Neural progenitor cell (in vitro differentiated cells): ENCODE data around the gene ZNF664. TPM values are rescaled to one million over a fixed set of nuclear protein-coding genes. Genes with fewer than 3 reads are reported as not detected.
A peak's percentile ranks its signal among the peaks of the same experiment; 100 is the strongest.

ENCODE experiments used
- DNase-seq: peaks from one replicate; pipeline ENCODE4 v3.0.0-alpha.2; 2016; ENCODE audit warnings: low spot score
- H2AFZ ChIP-seq: fragments of 200-600 bp; sonication (generic); replicated peaks from 2 replicates; pipeline ENCODE4 v1.6.1; 2016; ENCODE audit warnings: antibody characterized with exemption
- H3F3A ChIP-seq: fragments of 200-600 bp; sonication (generic); 2 replicates; pipeline ENCODE4 v1.6.1; 2016; ENCODE audit warnings: antibody characterized with exemption, low read depth
- H3K27ac ChIP-seq: fragments of 200-600 bp; sonication (generic); 2 replicates; pipeline ENCODE4 v1.5.1; 2016; ENCODE audit warnings: mild to moderate bottlenecking
- H3K27me3 ChIP-seq: fragments of 200-600 bp; sonication (generic); 2 replicates; pipeline ENCODE4 v1.6.1; 2016; ENCODE audit warnings: mild to moderate bottlenecking, moderate library complexity
- H3K36me3 ChIP-seq: fragments of 200-600 bp; sonication (generic); 2 replicates; pipeline ENCODE4 v1.5.1; 2016
- H3K4me1 ChIP-seq: fragments of 200-600 bp; sonication (generic); 2 replicates; pipeline ENCODE4 v1.6.1; 2016; ENCODE audit warnings: mixed run types
- H3K4me2 ChIP-seq: fragments of 200-600 bp; sonication (generic); 2 replicates; pipeline ENCODE4 v1.6.1; 2016
- H3K4me3 ChIP-seq: fragments of 200-600 bp; sonication (generic); 2 replicates; pipeline ENCODE4 v1.5.1; 2016
- H3K79me2 ChIP-seq: fragments of 200-600 bp; sonication (generic); 2 replicates; pipeline ENCODE4 v1.6.1; 2016; ENCODE audit warnings: low read depth
- H3K9ac ChIP-seq: fragments of 200-600 bp; sonication (generic); 2 replicates; pipeline ENCODE4 v1.6.1; 2016
- H3K9me3 ChIP-seq: fragments of 200-600 bp; sonication (generic); 2 replicates; pipeline ENCODE4 v1.5.1; 2016; ENCODE audit warnings: low read depth
- H4K20me1 ChIP-seq: fragments of 200-600 bp; sonication (generic); 2 replicates; pipeline ENCODE4 v1.6.1; 2016; ENCODE audit warnings: low read depth
- H3K27ac Mint-ChIP-seq: 3 replicates; pipeline ENCODE4 v1.8.0; 2021; ENCODE audit warnings: mixed read lengths
- H3K27me3 Mint-ChIP-seq: 2 replicates; pipeline ENCODE4 v1.8.0; 2022; ENCODE audit warnings: low read depth, mild to moderate bottlenecking, inconsistent platforms, moderate library complexity, mixed read lengths; ENCODE audit not compliant: insufficient read depth
- H3K36me3 Mint-ChIP-seq: 3 replicates; pipeline ENCODE4 v1.8.0; 2021; ENCODE audit warnings: mixed read lengths
- H3K4me1 Mint-ChIP-seq: 3 replicates; pipeline ENCODE4 v1.8.0; 2021; ENCODE audit warnings: mixed read lengths
- H3K4me3 Mint-ChIP-seq: 3 replicates; pipeline ENCODE4 v1.8.0; 2021; ENCODE audit warnings: mild to moderate bottlenecking, moderate library complexity, mixed read lengths
- H3K9me3 Mint-ChIP-seq: 3 replicates; pipeline ENCODE4 v1.8.0; 2020; ENCODE audit warnings: mixed read lengths
- EZH2 ChIP-seq: fragments of 200-600 bp; sonication (generic); IDR thresholded peaks from 2 replicates; pipeline ENCODE4 v1.6.1; 2017; ENCODE audit warnings: antibody characterized with exemption, mild to moderate bottlenecking, moderate library complexity
- EZH2phosphoT487 ChIP-seq: fragments of 200-600 bp; sonication (generic); IDR thresholded peaks from 2 replicates; pipeline ENCODE4 v1.6.1; 2017; ENCODE audit warnings: antibody characterized with exemption
- total RNA-seq: library from RNA; depleted of rRNA; stranded (reverse); fragments of >200 nt; gene quantifications from 2 replicates; pipeline ENCODE4 v1.2.3, GENCODE V29; 2015; ENCODE audit warnings: low replicate concordance
- TF ChIP-seq, protein P1 (sequence below): fragments of 200-600 bp; sonication (generic); IDR thresholded peaks from 2 replicates; pipeline ENCODE4 v1.5.1; 2017; ENCODE audit warnings: antibody characterized with exemption, mild to moderate bottlenecking

Gene ZNF664
- total RNA-seq, 1 donor from 2014 or later, result 172 TPM

DNA sequence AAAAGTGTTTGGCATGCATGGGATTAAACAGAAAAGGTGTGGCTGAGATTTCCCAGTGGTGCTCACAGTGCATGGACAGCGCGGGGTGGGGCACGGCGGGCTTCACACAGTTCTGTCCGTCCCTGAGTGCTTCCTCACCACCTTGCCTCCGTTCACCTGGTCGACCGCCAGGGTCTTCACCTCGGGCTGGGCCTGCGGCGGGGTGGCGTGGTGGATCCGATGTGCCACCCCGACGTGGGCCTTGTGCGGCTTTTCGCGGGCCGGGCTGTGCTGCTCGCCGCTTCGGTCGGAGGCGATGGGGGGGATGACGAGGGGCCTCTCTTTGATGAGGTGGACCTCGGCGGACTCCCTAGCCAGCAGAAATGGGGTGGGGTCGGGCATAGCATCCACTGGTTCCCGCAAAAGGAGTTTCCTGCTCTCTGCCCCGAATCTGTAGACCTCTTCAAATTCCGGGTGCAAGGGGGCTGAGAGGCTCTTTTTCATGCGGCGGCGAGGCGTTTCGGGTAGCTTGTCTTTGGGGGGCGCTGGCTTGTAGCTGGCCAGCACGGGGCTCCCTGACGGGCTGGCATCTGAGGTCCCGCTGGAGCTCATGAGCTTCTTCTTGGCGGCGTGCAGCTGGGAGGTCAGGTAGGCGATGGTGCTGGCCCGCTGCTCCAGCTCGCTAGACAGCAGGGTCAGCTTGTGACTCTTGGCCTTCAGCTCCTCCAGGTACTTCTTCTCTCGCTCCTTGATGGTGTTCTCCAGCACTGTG lies 35.9 kb upstream of the ZNF664 start:
- Mint-ChIP-seq H3K4me1 (no peaks in the 10 kb centered on the region), H3K9me3 (peaks cover 3% of the 10 kb centered on the region), H3K4me3 (no peak overlapping the region), H3K27ac (no peak overlapping the region), H3K36me3 (peaks cover 27% of the 10 kb centered on the region), H3K27me3 (peaks cover 5% of the 10 kb centered on the region)
- Histone ChIP-seq H3F3A (no peaks in the 10 kb centered on the region), H3K79me2 (no peaks in the 10 kb centered on the region), H3K36me3 (no peaks in the 10 kb centered on the region), H4K20me1 (peaks cover 3% of the 10 kb centered on the region), H3K9ac (no peak overlapping the region), H3K4me2 (no peak overlapping the region), H3K27me3 (peaks cover 5% of the 10 kb centered on the region), H3K9me3 (no peaks in the 10 kb centered on the region), H2AFZ (no peak overlapping the region), H3K4me3 (no peak overlapping the region), H3K4me1 (no peaks in the 10 kb centered on the region), H3K27ac (no peak overlapping the region)
- TF ChIP-seq EZH2 (no peak), EZH2phosphoT487 (no peak)
- TF ChIP-seq, protein P1, sequence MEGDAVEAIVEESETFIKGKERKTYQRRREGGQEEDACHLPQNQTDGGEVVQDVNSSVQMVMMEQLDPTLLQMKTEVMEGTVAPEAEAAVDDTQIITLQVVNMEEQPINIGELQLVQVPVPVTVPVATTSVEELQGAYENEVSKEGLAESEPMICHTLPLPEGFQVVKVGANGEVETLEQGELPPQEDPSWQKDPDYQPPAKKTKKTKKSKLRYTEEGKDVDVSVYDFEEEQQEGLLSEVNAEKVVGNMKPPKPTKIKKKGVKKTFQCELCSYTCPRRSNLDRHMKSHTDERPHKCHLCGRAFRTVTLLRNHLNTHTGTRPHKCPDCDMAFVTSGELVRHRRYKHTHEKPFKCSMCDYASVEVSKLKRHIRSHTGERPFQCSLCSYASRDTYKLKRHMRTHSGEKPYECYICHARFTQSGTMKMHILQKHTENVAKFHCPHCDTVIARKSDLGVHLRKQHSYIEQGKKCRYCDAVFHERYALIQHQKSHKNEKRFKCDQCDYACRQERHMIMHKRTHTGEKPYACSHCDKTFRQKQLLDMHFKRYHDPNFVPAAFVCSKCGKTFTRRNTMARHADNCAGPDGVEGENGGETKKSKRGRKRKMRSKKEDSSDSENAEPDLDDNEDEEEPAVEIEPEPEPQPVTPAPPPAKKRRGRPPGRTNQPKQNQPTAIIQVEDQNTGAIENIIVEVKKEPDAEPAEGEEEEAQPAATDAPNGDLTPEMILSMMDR, result no peak
- DNase-seq, result no peak

DNA sequence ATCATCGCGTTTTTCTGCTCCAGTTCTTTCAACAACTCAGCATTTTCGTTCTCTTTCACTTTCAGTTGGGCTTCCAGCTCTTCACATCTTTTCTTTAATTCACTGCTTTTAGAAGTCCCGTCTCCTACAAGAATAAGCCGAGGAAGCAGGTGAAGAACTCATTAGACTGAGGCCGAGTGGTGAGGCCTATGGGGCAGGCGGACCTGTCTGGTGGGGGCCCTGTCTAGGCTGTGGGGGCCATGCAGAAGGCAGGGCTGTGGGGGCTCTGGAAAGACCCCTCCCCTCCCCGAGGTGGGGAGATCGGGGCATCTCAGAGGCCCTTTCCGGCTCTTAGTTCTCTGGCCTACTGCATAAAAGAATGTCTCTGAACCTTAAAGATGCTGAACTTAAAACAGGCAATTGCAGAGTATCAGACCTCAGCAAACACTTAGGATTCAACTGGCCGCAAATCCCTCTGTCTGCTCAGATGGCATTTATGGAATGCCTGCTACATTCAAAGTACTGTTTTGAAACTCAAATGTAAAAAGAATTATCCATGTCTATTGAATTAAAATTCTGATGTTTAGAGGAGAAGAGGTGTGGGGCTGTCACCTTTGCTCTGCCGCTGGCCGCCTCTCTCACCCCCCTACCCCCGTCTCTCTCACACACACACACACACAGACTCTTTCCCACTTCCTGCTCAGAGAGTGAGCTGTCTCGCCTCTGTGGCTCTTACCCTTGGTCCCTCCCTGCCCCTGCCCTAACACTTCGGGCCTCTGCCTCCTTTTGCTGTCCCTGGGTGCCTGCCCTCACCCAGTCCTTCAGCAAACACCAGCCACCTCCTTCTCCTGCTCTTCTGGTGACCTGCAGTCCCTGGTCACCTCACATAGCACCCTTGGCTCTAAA lies 35.1 kb upstream of the ZNF664 start:
- Histone ChIP-seq H3K4me1 (no peaks in the 10 kb centered on the region), H3K9me3 (no peaks in the 10 kb centered on the region), H3K27me3 (no peaks in the 10 kb centered on the region), H3K36me3 (no peaks in the 10 kb centered on the region), H3K79me2 (no peaks in the 10 kb centered on the region), H4K20me1 (peaks cover 3% of the 10 kb centered on the region), H3K9ac (no peak overlapping the region), H3K4me3 (no peak overlapping the region), H2AFZ (no peak overlapping the region), H3K4me2 (no peak overlapping the region), H3F3A (no peaks in the 10 kb centered on the region), H3K27ac (no peak overlapping the region)
- TF ChIP-seq EZH2phosphoT487, result no peak
- TF ChIP-seq, protein P1, result no peak
- no peak for TF ChIP-seq EZH2
- Mint-ChIP-seq H3K27me3 (peaks cover 5% of the 10 kb centered on the region), H3K4me1 (no peaks in the 10 kb centered on the region), H3K27ac (no peak overlapping the region), H3K4me3 (no peak overlapping the region), H3K36me3 (peaks cover 32% of the 10 kb centered on the region), H3K9me3 (peaks cover 7% of the 10 kb centered on the region)
- DNase-seq, result no peak

DNA sequence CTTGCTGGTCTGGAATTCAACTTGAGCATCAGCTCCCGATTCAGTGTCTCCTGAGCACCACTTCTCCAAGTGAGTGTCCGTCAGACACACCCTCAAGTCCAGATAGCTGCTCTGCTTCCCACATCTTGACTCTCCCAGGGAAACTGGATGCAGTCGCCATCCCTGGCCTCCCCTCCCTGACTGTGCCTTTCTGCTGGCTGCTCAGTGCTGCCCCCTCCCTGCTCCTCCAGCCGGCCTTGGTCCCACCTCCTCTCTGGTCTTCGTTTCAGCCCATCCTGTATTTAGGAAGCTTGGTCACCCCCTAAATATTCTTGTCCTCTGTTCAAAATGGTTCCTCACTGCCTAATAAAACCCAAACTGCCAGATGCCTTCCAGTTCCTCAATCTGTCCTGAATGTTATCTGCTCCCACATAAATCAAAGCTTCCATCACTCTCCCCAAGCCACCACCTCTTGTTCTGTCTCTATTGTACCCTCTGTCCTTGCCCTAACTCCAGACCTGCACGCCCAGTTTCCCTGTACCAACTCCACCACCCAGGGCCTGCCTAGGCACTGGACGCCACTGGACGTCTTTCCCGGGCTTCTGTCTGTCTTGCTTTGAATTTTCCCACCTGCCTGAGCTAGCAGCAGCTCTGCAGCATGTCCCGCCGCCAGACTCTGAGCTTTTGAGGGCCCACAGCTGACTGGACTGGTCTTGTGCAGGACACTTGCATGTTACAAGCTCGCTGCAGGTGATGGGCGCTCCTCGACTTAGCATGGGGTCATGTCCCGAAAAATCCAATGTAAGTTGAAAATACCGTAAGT lies 34.1 kb upstream of the ZNF664 start:
- H2AFZ ChIP-seq, result no peak overlapping the region
- no peak overlapping the region for H3K4me3 ChIP-seq
- no peaks in the 10 kb centered on the region for H3K9me3 ChIP-seq
- H3K9me3 Mint-ChIP-seq, result peaks cover 5% of the 10 kb centered on the region
- H3K4me3 Mint-ChIP-seq, result no peak overlapping the region
- no peak overlapping the region for H3K27ac ChIP-seq
- DNase-seq, result peak; percentile 51
- H3K4me1 ChIP-seq, result no peaks in the 10 kb centered on the region
- peaks cover 2% of the 10 kb centered on the region for H3K27me3 Mint-ChIP-seq
- no peak overlapping the region for H3K9ac ChIP-seq
- no peak overlapping the region for H3K27ac Mint-ChIP-seq
- no peaks in the 10 kb centered on the region for H3K79me2 ChIP-seq
- H3K4me1 Mint-ChIP-seq, result no peaks in the 10 kb centered on the region
- peaks cover 30% of the 10 kb centered on the region for H3K36me3 Mint-ChIP-seq
- peaks cover 3% of the 10 kb centered on the region for H4K20me1 ChIP-seq
- no peak overlapping the region for H3K4me2 ChIP-seq
- H3K36me3 ChIP-seq, result no peaks in the 10 kb centered on the region
- no peak for TF ChIP-seq EZH2
- TF ChIP-seq, protein P1, result peak; percentile 64
- no peaks in the 10 kb centered on the region for H3F3A ChIP-seq
- no peaks in the 10 kb centered on the region for H3K27me3 ChIP-seq
